ENCODE data around the gene USP49. TPM values are rescaled to one million over a fixed set of nuclear protein-coding genes. Genes with fewer than 3 reads are reported as not detected.

Gene USP49
- total RNA-seq, 6 experiments from 2014 or later, result 0.87 to 2.0 (median 1.3) TPM

DNA sequence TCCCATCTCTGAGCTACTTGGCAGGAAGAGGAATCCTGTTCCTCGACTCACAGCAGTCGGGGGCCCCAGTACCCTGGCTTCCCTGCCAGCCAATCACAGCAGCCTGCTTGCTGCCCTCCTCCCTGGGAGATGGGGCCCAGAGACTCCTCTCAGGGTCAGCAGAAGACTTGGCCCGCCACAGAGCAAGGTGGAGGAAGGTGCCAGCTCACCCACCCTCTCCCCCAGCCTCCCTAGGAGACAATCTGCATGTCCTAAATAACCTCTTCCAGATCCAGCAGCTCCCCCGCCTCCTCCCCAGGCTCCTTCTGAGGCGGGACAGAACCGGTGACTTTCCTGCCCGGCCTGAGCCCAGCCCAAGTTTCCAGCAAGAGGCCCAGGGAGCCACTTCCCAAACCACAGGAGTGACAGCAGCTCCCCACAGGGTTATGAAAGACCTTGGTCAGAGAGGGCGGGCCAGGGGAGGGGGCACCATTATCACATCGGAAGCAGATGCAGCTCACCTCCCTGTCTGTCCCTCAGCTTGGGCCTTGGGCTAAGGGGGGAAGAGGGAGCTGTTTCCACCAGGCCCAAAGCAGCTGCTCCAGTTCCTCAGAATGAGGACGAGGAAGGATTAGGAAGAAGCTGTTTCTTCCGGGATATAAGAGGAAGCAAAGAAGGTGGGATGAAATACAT is 44.1 kb upstream of the USP49 start:
- 52% methylated on average over 9 of the region's 11 CpGs for WGBS (ENCODE audit: insufficient coverage, low coverage, low lambda C conversion rate, missing lambda C conversion rate)
- H3K36me3 ChIP-seq, result peaks cover 0 to 18% (median 5%) of the 10 kb centered on the region in 4 donors
- H3K4me1 ChIP-seq, result peaks cover 0 to 17% (median 0%) of the 10 kb centered on the region in 4 donors
- peak overlapping the region in 1 of 3 donors; percentile 29 for H3K27ac ChIP-seq
- no peaks in the 10 kb centered on the region for H3K9me3 ChIP-seq
- ATAC-seq (no peak), DNase-seq (peak; percentile 50 to 66 (median 63))
- no peaks in the 10 kb centered on the region for H3K27me3 ChIP-seq
- TF ChIP-seq, protein P1, sequence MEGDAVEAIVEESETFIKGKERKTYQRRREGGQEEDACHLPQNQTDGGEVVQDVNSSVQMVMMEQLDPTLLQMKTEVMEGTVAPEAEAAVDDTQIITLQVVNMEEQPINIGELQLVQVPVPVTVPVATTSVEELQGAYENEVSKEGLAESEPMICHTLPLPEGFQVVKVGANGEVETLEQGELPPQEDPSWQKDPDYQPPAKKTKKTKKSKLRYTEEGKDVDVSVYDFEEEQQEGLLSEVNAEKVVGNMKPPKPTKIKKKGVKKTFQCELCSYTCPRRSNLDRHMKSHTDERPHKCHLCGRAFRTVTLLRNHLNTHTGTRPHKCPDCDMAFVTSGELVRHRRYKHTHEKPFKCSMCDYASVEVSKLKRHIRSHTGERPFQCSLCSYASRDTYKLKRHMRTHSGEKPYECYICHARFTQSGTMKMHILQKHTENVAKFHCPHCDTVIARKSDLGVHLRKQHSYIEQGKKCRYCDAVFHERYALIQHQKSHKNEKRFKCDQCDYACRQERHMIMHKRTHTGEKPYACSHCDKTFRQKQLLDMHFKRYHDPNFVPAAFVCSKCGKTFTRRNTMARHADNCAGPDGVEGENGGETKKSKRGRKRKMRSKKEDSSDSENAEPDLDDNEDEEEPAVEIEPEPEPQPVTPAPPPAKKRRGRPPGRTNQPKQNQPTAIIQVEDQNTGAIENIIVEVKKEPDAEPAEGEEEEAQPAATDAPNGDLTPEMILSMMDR (IDR thresholded peaks at IDR 0.05), result no peak
- TF ChIP-seq POLR2A (IDR thresholded peaks at IDR 0.05), result no peak
- intact Hi-C loops (cut with DNase I), result loop anchor here in 1 of 2 donors (10.0 kb wide), 1 partner anchor 105 kb away; no protein-coding TSS in a partner anchor
- H3K4me3 ChIP-seq, result no peak overlapping the region

DNA sequence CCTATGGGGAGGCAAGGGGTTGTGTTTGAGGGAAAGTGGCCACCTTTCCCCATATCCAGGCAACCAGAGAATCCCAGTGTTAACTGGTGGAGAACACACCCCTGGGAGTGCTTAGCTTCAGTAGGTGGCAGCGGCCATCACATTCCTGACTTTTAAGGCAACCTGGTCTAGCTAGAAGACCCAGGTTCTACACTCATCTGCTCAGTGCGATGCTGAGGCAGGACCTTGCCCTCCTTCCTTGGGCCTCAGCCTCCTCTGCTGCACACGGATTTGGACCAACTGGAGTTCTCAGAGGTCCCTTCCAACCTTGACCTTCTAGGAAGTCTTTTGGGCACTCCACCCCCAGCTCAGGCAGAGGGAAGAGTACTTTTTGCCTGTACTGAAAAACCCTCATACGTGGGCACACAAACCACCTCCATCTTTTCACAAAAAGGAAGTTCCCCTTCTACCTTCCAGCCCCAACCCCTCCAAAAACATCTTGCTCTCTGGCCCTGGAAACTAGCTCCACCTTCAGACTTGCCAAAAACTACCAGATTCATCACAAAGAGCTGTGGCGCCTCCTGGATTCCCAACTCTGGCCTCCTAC is 43.5 kb upstream of the USP49 start:
- no peaks in the 10 kb centered on the region for H3K9me3 ChIP-seq
- 69% methylated on average over 3 of the region's 5 CpGs for WGBS (ENCODE audit: insufficient coverage, low coverage, low lambda C conversion rate, missing lambda C conversion rate)
- H3K27ac ChIP-seq, result peak overlapping the region in 1 of 3 donors; percentile 29
- no peaks in the 10 kb centered on the region for H3K27me3 ChIP-seq
- TF ChIP-seq POLR2A (IDR thresholded peaks at IDR 0.05), result no peak
- H3K36me3 ChIP-seq, result peaks cover 0 to 24% (median 6%) of the 10 kb centered on the region in 4 donors
- ATAC-seq (no peak), DNase-seq (no peak)
- no peak overlapping the region for H3K4me3 ChIP-seq
- intact Hi-C loops (cut with DNase I), result loop anchor here in 1 of 2 donors (10.0 kb wide), 1 partner anchor 106 kb away; no protein-coding TSS in a partner anchor
- peaks cover 0 to 17% (median 0%) of the 10 kb centered on the region in 4 donors for H3K4me1 ChIP-seq

DNA sequence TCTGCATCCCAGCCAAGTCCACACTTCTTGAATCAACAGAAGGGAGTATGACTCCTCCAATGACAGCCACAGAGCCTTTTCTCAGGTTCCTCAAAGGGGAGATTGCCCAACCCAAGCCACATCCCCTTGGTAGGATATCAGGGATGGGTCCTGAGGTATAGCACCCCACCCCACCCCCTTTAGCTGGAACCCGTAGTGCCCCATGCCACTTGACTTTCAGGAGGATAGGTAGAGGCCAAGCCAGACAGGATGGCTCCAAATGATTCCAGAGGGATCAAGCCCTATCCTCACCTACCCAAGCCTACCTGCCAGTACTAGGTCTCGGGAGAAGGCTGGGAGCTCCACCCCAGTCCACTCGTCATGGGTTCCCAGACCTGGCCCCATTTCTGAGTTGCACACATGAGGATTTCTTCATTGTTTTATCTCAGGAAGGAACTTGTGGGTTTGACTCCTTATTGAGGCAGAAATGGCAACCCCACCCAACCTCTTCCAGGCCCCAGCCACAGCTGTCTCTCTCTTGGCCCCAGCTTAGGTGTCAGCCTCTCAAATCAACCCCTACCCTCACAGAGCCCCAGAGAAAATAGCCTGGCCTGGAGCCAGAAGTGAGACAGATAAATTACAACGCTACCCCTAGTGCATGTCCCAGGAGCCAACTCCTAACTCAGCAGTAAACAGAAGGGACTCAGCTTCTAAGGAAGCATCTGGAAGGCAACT is 42.8 kb upstream of the USP49 start:
- no peaks in the 10 kb centered on the region for H3K27me3 ChIP-seq
- H3K27ac ChIP-seq, result no peak overlapping the region
- ATAC-seq, result no peak
- no peaks in the 10 kb centered on the region for H3K9me3 ChIP-seq
- peaks cover 0 to 17% (median 0%) of the 10 kb centered on the region in 4 donors for H3K4me1 ChIP-seq
- WGBS (ENCODE audit: insufficient coverage, low coverage, low lambda C conversion rate, missing lambda C conversion rate), result 20% methylated on average over 1 of the region's 4 CpGs
- no peak for DNase-seq
- no peak overlapping the region for H3K4me3 ChIP-seq
- intact Hi-C loops (cut with DNase I), result loop anchor here in 1 of 2 donors (10.0 kb wide), 1 partner anchor 107 kb away; no protein-coding TSS in a partner anchor
- H3K36me3 ChIP-seq, result peaks cover 0 to 29% (median 10%) of the 10 kb centered on the region in 4 donors
- TF ChIP-seq, protein P1 (IDR thresholded peaks at IDR 0.05), result no peak
- TF ChIP-seq POLR2A (IDR thresholded peaks at IDR 0.05), result no peak

DNA sequence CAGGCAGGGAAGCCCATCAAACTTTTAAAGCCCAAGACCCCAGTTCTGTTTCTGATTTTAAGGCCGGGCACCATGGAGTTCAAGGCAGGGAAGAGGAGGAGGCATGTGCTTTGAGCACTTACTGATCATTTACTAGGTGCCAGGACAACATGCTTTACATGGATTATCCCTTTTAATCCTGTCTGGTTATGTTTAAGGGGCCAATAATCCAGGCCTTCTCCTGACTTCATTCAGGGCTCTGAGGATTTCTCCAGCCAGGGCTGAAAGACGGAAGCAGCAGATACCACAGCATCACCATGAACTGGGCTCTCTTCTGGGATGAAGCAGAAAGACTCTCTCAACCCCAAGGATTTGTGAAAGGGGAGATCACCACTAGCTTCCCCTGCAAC is 42.3 kb upstream of the USP49 start:
- peaks cover 0 to 34% (median 13%) of the 10 kb centered on the region in 4 donors for H3K36me3 ChIP-seq
- no peak overlapping the region for H3K27ac ChIP-seq
- WGBS (ENCODE audit: insufficient coverage, low coverage, low lambda C conversion rate, missing lambda C conversion rate), result 70% methylated on average over 2 of the region's 2 CpGs
- intact Hi-C loops (cut with DNase I), result loop anchor here in 1 of 2 donors (10.0 kb wide), 1 partner anchor 107 kb away; no protein-coding TSS in a partner anchor
- no peaks in the 10 kb centered on the region for H3K27me3 ChIP-seq
- no peaks in the 10 kb centered on the region for H3K9me3 ChIP-seq
- DNase-seq (no peak), ATAC-seq (no peak)
- H3K4me3 ChIP-seq, result no peak overlapping the region
- peaks cover 0 to 17% (median 0%) of the 10 kb centered on the region in 4 donors for H3K4me1 ChIP-seq
- no peak for TF ChIP-seq POLR2A (IDR thresholded peaks at IDR 0.05)
- TF ChIP-seq, protein P1 (IDR thresholded peaks at IDR 0.05), result no peak

Data from right lobe of liver (tissue), 6 donors.